Heart right ventricle (tissue), 16 donors: Measurements from ENCODE around the gene PSD4. TPM values are rescaled to one million over a fixed set of nuclear protein-coding genes. Genes with fewer than 3 reads are reported as not detected.

Source experiments
- ATAC-seq, 8 donors: fragments of 200-7000 bp; cut with Tn5 transposase; one replicate each; pipeline ENCODE4 v1.9.1; 2020; ENCODE audit warnings: mild to moderate bottlenecking in 8 of 8, moderate library complexity in 8 of 8, moderate number of reproducible peaks in 1 of 8
- DNase-seq, 2 donors: peaks; one replicate each; pipeline ENCODE4 v3.0.0-alpha.2; 2020
- H3K27ac ChIP-seq, 10 donors: fragments of 200-600 bp; sonication (generic) in 2 of 10; one replicate each; pipeline versions ENCODE4 v1.5.0 to v1.8.0; 2020 to 2022; ENCODE audit warnings: mild to moderate bottlenecking in 3 of 10
- H3K27me3 ChIP-seq, 7 donors: fragments of 200-600 bp; one replicate each; pipeline ENCODE4 v1.8.0; 2021 to 2022; ENCODE audit warnings: mild to moderate bottlenecking in 2 of 7
- H3K36me3 ChIP-seq, 9 donors: fragments of 200-600 bp; sonication (generic) in 1 of 9; one replicate each; pipeline versions ENCODE4 v1.5.0 to v1.8.0; 2020 to 2022; ENCODE audit warnings: mild to moderate bottlenecking in 2 of 9
- H3K4me1 ChIP-seq, 9 donors: fragments of 200-600 bp; sonication (generic) in 1 of 9; one replicate each; pipeline versions ENCODE4 v1.5.0 to v1.8.0; 2020 to 2022; ENCODE audit warnings: mild to moderate bottlenecking in 4 of 9
- H3K4me3 ChIP-seq, 10 donors: fragments of 200-600 bp; sonication (generic) in 2 of 10; one replicate each; pipeline versions ENCODE4 v1.5.0 to v1.8.0; 2020 to 2022; ENCODE audit warnings: mild to moderate bottlenecking in 7 of 10, moderate library complexity in 2 of 10
- H3K9me3 ChIP-seq, 11 donors: fragments of 200-600 bp in 10 of 11; sonication (generic) in 2 of 11; one replicate each; pipeline versions ENCODE4 v1.5.0 to v1.8.0; 2013 to 2022; ENCODE audit warnings: mild to moderate bottlenecking in 2 of 11, control low read depth in 1 of 11, moderate library complexity in 1 of 11
- WGBS, 2 donors: extraction: QIAGEN DNeasy Blood & Tissue Kit; methylation state at CpG; one replicate each; pipeline ENCODE4 v1.1.7; 2013; ENCODE audit warnings: inconsistent platforms in 1 of 2; 5-methylcytosine and 5-hydroxymethylcytosine counted together
- intact Hi-C, 10 donors: fragments of 100-400 bp; cut with DNase I; formaldehyde crosslinking; loops; one replicate each; pipeline versions ENCODE4 v1.11.1 to v1.14.2; 2022
- polyA plus RNA-seq, 2 donors: library from polyadenylated mRNA; stranded (reverse); fragments of 200-250 nt; gene quantifications; one replicate each; pipeline ENCODE4 v1.2.3, GENCODE V29; 2013
- total RNA-seq, 10 donors: library from RNA; stranded (reverse); fragmentation: NEBNext Ultra II Directional in 3 of 10; extraction: Animal tissue kit (Norgen Biotek cat#: 25700) in 3 of 10; gene quantifications; one replicate each; pipeline versions ENCODE4 v1.2.1 to v1.2.4, GENCODE V29; 2021 to 2023
- TF ChIP-seq, protein P1 (sequence below), 9 donors: fragments of 200-600 bp; sonication (generic) in 2 of 9; IDR thresholded peaks; one replicate each; pipeline versions ENCODE4 v1.5.0 to v1.8.0; 2021 to 2022; ENCODE audit warnings: antibody characterized with exemption in 9 of 9, mild to moderate bottlenecking in 5 of 9, moderate library complexity in 1 of 9
- donor health status: Arrhythmogenic right ventricular cardiomyopathy.
- donor health status: ischemic (EF 13 %, LVEDD 7.1; RV severe dilation, severe dysfunction).
- donor health status: healthy with polysubstance abuse.
- donor health status: DM: no; HTN: yes; CAD: no.
- donor health status: DM: no; HTN: no; CAD: no.
- donor health status: ischemic (EF 25% LVEDD 6.9; RV normal size, moderate dysfunction).
- donor health status: ischemic (EF 25% LVEDD 5.7; RV mildly dilated, moderate dysfunction).
- donor health status: healthy.
- donor health status: DM: yes; HTN: yes; CAD: no.
- donor health status: Ischemic cardiomyopathy.
- donor health status: ischemic (EF 35%, LVEDD 5.7; RV mildly dilated, moderate dysfunction).
- donor health status: nonischemic (EF 11% LVEDD 7.7; RV severe dilation, severe dysfunction).
- donor health status: DM: yes; HTN: yes; CAD: no.
- donor health status: PGD.
- donor health status: ischemic (EF 29% LVEDD 5.4; RV normal size, mild dysfunction).
- donor health status: nonischemic (EF 23%, LVEDD 6.1; RV moderate dilation, normal function).

The PSD4 gene
- total and polyA plus RNA-seq, 12 donors, result 1.0 to 13.0 (median 1.7) TPM

DNA sequence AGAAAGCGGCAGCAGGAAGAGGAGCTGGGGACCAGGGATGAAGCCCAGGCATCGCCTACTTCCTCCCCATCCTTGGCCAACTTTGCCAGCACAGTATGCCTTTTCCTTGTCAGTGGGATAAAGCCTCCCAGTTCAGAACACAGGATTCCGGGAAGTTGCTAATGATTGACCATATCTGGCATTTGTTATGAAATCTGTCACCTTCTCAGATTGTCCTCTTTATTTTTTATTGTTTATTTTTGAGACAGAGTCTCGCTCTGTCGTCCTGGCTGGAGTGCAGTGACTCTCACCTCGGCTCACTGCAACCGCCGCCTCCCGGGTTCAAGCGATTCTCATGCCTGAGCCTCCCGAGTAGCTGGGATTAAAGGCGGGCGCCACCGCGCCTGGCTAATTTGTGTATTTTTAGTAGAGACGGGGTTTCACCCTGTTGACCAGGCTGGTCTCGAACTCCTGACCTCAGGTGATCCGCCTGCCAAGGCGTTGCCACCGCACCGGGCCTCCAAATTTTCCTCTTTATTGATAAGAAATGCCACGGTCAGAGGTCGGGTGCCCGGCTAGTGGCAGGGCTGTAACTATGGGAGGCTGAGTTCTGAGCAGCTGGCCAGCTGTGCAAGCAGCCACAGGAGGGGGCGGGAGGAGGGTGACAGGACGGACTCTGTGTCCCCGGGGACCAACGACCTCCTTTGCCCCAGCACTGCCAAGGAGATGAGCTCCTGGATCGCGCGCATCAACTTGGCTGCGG is 24.4 kb downstream of the PSD4 start:
- H3K36me3 ChIP-seq, result peaks cover 0 to 82% (median 0%) of the 10 kb centered on the region in 9 donors
- peak overlapping the region in 3 of 10 donors; percentile 43 to 81 (median 46) for H3K27ac ChIP-seq
- peak overlapping the region; percentile 57 to 90 (median 82) for H3K4me3 ChIP-seq
- H3K27me3 ChIP-seq, result no peaks in the 10 kb centered on the region
- no peak for DNase-seq
- no peaks in the 10 kb centered on the region for H3K9me3 ChIP-seq
- WGBS, 2 donors, result 58 to 61% methylated on average over 32 of the region's 32 CpGs
- peaks cover 0 to 15% (median 7%) of the 10 kb centered on the region in 9 donors for H3K4me1 ChIP-seq
- intact Hi-C loops, result loop anchor here in 6 of 10 donors (2.0 to 10.0 kb wide), 6 partner anchors 56 to 116 kb away; no protein-coding TSS in a partner anchor
- peak in 1 of 8 donors; percentile 16 for ATAC-seq
- TF ChIP-seq, protein P1, sequence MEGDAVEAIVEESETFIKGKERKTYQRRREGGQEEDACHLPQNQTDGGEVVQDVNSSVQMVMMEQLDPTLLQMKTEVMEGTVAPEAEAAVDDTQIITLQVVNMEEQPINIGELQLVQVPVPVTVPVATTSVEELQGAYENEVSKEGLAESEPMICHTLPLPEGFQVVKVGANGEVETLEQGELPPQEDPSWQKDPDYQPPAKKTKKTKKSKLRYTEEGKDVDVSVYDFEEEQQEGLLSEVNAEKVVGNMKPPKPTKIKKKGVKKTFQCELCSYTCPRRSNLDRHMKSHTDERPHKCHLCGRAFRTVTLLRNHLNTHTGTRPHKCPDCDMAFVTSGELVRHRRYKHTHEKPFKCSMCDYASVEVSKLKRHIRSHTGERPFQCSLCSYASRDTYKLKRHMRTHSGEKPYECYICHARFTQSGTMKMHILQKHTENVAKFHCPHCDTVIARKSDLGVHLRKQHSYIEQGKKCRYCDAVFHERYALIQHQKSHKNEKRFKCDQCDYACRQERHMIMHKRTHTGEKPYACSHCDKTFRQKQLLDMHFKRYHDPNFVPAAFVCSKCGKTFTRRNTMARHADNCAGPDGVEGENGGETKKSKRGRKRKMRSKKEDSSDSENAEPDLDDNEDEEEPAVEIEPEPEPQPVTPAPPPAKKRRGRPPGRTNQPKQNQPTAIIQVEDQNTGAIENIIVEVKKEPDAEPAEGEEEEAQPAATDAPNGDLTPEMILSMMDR (IDR thresholded peaks at IDR 0.05), result no peak

DNA sequence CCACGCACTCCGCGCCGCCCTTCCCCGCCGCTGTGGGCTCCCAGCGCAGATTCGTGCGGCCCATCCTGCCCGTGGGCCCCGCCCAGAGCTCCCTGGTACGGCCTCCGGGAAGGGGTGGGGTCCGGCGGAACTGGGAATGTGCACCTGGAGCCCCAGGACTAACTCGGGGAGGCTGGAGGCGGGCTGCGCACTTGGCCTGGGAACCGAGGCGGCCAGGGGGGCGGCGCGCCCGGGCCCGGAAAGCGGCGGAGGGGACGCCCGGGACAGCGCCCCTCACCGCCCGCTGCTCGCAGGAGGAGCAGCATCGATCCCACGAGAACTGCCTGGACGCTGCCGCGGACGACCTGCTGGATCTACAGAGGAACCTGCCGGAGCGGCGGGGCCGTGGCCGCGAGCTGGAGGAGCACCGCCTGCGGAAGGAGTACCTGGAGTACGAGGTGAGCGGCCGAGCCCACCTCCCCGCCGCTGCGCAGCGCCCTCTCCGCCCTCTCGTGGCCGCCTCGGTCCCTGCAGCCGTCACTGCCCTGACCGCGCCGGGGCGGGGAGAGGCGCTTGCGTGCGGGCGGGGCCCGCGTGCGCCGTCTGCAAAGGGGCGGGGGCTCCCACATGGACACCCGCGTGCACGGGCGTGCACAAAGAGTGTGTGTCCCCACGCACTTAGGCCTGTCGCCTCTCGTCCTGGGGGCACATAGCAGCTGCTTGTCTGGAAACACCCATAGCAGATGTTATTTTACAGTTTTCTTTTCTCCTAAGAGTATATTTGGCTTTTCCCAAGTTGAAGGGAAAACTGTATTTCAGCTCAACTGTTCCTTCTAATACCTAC is 25.2 kb downstream of the PSD4 start:
- Histone ChIP-seq H3K36me3 (peaks cover 0 to 74% (median 0%) of the 10 kb centered on the region in 9 donors), H3K4me3 (peak overlapping the region; percentile 57 to 90 (median 82)), H3K27me3 (no peaks in the 10 kb centered on the region), H3K27ac (peak overlapping the region in 7 of 10 donors; percentile 3 to 81 (median 46)), H3K9me3 (no peaks in the 10 kb centered on the region), H3K4me1 (peaks cover 0 to 17% (median 8%) of the 10 kb centered on the region in 9 donors)
- ATAC-seq, result peak; percentile 83 to 95 (median 90)
- intact Hi-C loops, result loop anchor here in 6 of 10 donors (1.0 to 10.0 kb wide), 7 partner anchors 57 to 117 kb away; no protein-coding TSS in a partner anchor
- peak; percentile 63 to 84 for DNase-seq
- 1% methylated on average over 70 to 79 of the region's 79 CpGs for WGBS, 2 donors
- TF ChIP-seq, protein P1 (IDR thresholded peaks at IDR 0.05), result peak; percentile 82 to 99 (median 97)

DNA sequence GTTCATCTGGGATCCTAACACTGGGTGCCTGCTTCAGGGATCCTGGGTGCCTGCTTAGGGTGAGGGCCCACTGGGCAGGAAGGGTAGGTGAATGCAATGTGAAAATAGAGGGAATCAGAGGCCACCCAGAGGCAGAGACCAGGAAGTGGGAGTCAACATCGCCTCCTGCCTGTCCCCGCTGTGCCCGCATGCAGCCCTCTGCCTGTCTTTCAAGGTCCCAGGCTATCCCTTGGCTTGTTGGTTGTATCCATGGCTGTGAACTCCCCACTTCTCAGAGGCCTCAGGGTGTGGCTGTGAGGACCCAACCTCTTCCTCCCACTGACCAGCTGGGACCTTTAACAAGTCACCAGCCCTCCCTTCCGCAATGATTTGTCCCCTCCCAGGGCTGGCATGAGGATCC is 26.5 kb downstream of the PSD4 start:
- Histone ChIP-seq H3K4me1 (peaks cover 0 to 18% (median 13%) of the 10 kb centered on the region in 9 donors), H3K36me3 (peaks cover 0 to 62% (median 0%) of the 10 kb centered on the region in 9 donors), H3K27ac (no peak overlapping the region), H3K4me3 (no peak overlapping the region), H3K9me3 (no peaks in the 10 kb centered on the region), H3K27me3 (no peaks in the 10 kb centered on the region)
- ATAC-seq, result no peak
- DNase-seq, result no peak
- intact Hi-C loops, result loop anchor here in 8 of 10 donors (5.0 kb wide), 4 partner anchors 47 to 172 kb away; no protein-coding TSS in a partner anchor
- WGBS, 2 donors, result 87 to 91% methylated on average over 4 of the region's 4 CpGs
- TF ChIP-seq, protein P1 (IDR thresholded peaks at IDR 0.05), result no peak
